Fibroblast of lung (primary cell): ENCODE measurements around the gene ATXN1.

ENCODE experiments used
- CTCF ChIP-seq, 2 donors: IDR thresholded peaks in 1 of 2; conservative IDR thresholded peaks in 1 of 2; 1 replicate in 1 of 2; 2 replicates in 1 of 2; pipeline ENCODE4 v1.5.1; 2011 to 2012; ENCODE audit warnings: low read length in 2 of 2, control low read depth in 1 of 2, inconsistent platforms in 1 of 2, low read depth in 1 of 2, mild to moderate bottlenecking in 1 of 2
- EZH2 ChIP-seq: IDR thresholded peaks from 2 replicates; pipeline ENCODE4 v1.5.1; 2012; ENCODE audit warnings: low read length, control low read depth, mild to moderate bottlenecking; ENCODE audit errors: missing control alignments

DNA sequence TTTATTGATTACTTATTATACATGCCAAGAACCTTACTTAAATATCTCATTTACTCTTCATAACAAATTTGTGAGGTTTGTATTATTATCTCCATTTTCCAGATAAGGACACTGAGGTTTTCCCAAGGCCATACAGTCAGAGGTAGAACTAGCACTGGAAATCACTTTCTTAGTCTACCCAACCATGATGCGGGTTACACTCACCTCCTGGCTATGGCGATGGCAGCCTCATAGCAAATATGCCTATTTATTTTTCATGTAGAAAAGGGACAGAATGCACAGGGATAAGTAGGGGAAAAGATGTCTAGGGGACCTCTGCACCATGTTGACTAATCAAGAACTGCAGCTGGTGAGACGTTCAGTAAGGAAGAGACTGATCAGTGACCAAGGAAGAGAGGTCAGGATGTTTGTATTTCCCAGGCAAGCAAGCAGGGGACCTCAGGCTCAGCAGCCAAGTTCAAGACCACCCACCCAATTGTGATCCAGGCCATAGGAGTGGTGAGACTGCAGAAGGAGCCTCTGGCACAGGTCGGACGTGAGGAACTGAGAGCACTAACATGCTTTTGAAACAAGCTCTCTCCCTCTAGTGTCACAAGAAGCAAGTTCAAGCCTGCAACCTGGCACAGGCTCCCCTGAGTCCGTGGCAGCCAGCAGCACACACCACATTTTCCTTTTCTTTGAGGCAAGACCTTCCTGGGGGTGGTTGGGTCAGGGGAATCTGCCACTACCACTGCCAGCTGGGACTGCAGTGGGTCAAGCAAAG, 425.0 kb downstream of the ATXN1 start:
- TF ChIP-seq CTCF (conservative IDR thresholded peaks at IDR 0.05 in 1 of 2, IDR thresholded peaks at IDR 0.05 in 1 of 2; ENCODE audit: low read depth in 1 of 2, low read length in 2 of 2) (no peak), EZH2 (no peak)
